Spinal cord (tissue), 10 donors: ENCODE data around the gene PRMT5. TPM values are rescaled to one million over a fixed set of nuclear protein-coding genes. Genes with fewer than 3 reads are reported as not detected.

Experiments
- DNase-seq, 6 donors: peaks; one replicate each; pipeline versions ENCODE4 v3.0.0 to v3.0.0-alpha.2; 2013 to 2015; ENCODE audit warnings: low spot score in 6 of 6, low read depth in 4 of 6
- H3K27ac ChIP-seq: one replicate; pipeline ENCODE4 v1.5.1; 2013; ENCODE audit warnings: low read depth, low read length, control low read depth
- H3K27me3 ChIP-seq: one replicate; pipeline ENCODE4 v1.6.1; 2013; ENCODE audit warnings: low read length; ENCODE audit not compliant: control insufficient read depth, insufficient read depth
- H3K36me3 ChIP-seq: one replicate; pipeline ENCODE4 v1.6.1; 2013; ENCODE audit warnings: low read length; ENCODE audit not compliant: control insufficient read depth, insufficient read depth
- H3K4me1 ChIP-seq: one replicate; pipeline ENCODE4 v1.6.1; 2013; ENCODE audit warnings: low read length; ENCODE audit not compliant: control insufficient read depth, insufficient read depth
- H3K4me3 ChIP-seq: one replicate; pipeline ENCODE4 v1.5.1; 2013; ENCODE audit warnings: low read depth, low read length, control low read depth
- H3K9me3 ChIP-seq: one replicate; pipeline ENCODE4 v1.6.1; 2013; ENCODE audit warnings: low read length; ENCODE audit not compliant: control insufficient read depth, insufficient read depth
- WGBS: methylation state at CpG from one replicate; pipeline ENCODE4 v1.1.5; 2013; ENCODE audit warnings: missing lambda C conversion rate; ENCODE audit not compliant: insufficient coverage; 5-methylcytosine and 5-hydroxymethylcytosine counted together
- polyA plus RNA-seq, 2 donors: library from polyadenylated mRNA; unstranded; fragments of 120-200 nt; gene quantifications; one replicate each; pipeline ENCODE4 v1.2.1, GENCODE V29; 2013; ENCODE audit not compliant: insufficient read length in 2 of 2
- total RNA-seq, 2 donors: library from RNA; depleted of rRNA in 1 of 2; stranded (reverse); fragments of 120-200 nt in 1 of 2; fragments of >200 nt in 1 of 2; gene quantifications; one replicate each; pipeline versions ENCODE4 v1.2.3 to v1.2.4, GENCODE V29; 2013 to 2014
- donor health status: healthy.

The PRMT5 gene
- total and polyA plus RNA-seq, 4 donors, result 51.3 to 88.8 (median 71.9) TPM

GRCh38 chr14:22888662-22889061, 40.5 kb downstream of the PRMT5 start:
- Histone ChIP-seq H3K27me3 (no peaks in the 10 kb centered on the region), H3K36me3 (peaks cover 9% of the 10 kb centered on the region), H3K27ac (no peak overlapping the region), H3K4me3 (no peak overlapping the region), H3K4me1 (peaks cover 36% of the 10 kb centered on the region), H3K9me3 (no peaks in the 10 kb centered on the region)
- WGBS, result 100% methylated on average over 1 of the region's 4 CpGs
- DNase-seq, result no peak

DNA sequence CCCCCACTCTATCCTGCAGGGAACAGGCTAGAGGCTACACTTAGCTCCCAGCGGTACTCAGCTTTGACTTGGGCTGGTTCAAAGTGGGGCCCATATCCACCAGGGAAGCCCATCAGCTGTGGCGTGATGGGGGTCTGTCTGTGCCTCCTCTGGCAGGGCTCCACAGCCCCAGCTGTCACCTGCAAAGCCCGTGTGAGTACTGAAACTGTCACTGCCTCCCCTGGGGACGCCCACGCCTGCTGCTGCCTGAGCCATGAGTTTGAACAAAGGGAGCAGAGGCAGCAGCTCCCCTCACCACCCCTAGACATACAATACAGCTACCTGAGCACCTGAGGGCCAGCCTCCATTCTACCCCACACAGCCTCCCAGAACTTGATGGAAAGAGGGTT, 41.2 kb downstream of the PRMT5 start:
- H3K9me3 ChIP-seq, result no peaks in the 10 kb centered on the region
- no peaks in the 10 kb centered on the region for H3K27me3 ChIP-seq
- WGBS, result 70% methylated on average over 5 of the region's 5 CpGs
- H3K27ac ChIP-seq, result no peak overlapping the region
- H3K4me3 ChIP-seq, result no peak overlapping the region
- H3K36me3 ChIP-seq, result peaks cover 9% of the 10 kb centered on the region
- H3K4me1 ChIP-seq, result peaks cover 43% of the 10 kb centered on the region
- peak in 1 of 6 donors; percentile 30 for DNase-seq

DNA sequence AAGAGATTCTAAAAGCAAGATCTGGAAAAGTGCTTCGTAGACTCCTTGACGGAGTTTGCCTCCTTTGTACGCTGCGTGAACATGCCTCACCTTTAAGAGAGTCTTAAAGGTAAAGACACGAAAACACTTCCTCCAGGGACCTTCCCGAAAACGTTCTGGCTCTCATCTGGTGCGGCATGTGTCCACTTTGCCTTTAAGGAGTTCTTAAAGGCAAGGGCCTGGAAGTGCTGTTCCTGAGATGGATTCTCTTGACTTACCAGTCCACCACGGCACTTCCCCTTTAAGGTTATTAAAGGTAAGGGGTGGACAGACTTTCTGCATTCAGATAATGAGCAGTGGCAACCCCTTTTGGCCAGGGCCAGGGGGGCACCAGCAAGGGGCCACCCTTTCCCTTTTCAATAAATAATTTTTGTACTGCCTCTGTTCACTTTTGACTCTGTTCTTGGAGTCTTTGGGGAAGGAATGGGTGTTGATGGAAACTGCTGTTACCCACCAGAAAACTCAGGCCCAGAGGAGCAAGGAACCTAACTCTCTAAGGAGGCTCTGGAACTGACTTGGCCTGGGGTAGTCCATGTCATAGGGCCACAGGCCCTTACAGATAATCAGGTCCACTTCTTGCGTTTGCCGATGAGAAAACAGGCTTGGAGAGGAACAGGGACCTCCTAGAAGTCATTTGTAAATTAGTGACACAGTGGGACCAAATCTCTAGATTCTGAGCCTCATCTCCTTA, 41.8 kb downstream of the PRMT5 start:
- Histone ChIP-seq H3K27ac (peak overlapping the region; percentile 70), H3K9me3 (no peaks in the 10 kb centered on the region), H3K27me3 (no peaks in the 10 kb centered on the region), H3K4me3 (peak overlapping the region; percentile 48), H3K36me3 (peaks cover 5% of the 10 kb centered on the region), H3K4me1 (peaks cover 47% of the 10 kb centered on the region)
- DNase-seq, result peak in 3 of 6 donors; percentile 82 to 97 (median 91)
- 0% methylated on average over 5 of the region's 11 CpGs for WGBS

DNA sequence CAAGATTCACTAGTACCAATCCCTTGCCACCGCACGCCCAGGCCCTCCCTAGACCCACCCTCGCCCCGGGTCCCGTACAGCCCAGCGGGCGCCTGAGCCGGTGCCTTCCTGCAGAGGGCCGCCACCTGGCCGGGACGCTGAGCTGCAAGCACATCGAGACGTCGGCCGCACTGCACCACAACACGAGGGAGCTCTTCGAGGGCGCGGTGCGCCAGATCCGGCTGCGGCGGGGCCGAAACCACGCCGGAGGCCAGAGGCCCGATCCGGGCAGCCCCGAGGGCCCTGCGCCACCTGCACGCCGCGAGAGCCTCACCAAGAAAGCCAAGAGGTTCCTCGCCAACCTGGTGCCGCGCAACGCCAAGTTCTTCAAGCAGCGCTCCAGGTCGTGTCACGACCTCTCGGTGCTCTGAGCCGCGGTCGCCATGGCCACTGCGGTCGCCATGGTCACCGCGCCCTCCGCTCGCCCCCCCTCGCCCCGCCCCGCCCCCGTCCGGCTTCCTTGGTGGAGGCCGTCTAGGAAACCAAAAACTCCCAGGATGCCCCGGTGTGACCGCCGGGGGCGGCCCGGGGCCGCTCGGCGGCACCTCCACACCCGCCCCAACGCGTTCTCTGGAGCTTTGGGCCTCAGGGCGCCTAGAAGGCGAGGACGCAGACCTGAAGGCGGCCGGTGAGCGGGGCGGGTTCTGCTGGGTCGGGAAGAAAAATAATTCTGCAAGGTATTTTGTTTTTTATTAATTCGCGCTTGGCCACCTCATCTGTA, 42.5 kb downstream of the PRMT5 start:
- Histone ChIP-seq H3K27ac (peak overlapping the region; percentile 70), H3K27me3 (no peaks in the 10 kb centered on the region), H3K4me1 (peaks cover 53% of the 10 kb centered on the region), H3K4me3 (peak overlapping the region; percentile 48), H3K36me3 (peaks cover 3% of the 10 kb centered on the region), H3K9me3 (no peaks in the 10 kb centered on the region)
- peak in 3 of 6 donors; percentile 42 to 81 (median 74) for DNase-seq
- WGBS, result 3% methylated on average over 77 of the region's 77 CpGs

DNA sequence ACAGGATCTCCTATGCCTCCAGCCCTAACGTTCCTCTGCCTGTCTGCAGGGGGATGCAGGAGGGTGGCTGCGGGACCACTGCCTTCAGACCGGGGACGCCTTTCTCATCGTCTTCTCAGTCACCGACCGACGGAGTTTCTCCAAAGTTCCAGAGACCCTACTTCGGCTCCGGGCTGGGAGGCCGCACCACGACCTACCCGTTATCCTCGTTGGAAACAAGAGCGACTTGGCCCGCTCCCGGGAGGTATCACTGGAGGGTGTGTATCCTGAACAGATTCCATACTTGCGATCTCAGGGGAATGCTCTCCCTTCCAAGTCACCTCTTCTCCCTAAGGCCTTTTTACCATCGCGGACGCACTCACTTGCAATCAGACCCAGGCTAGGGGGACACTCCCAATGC, 43.2 kb downstream of the PRMT5 start:
- Histone ChIP-seq H3K27me3 (no peaks in the 10 kb centered on the region), H3K4me3 (peak overlapping the region; percentile 48), H3K9me3 (no peaks in the 10 kb centered on the region), H3K27ac (no peak overlapping the region), H3K4me1 (peaks cover 53% of the 10 kb centered on the region), H3K36me3 (peaks cover 3% of the 10 kb centered on the region)
- DNase-seq, result no peak
- 80% methylated on average over 6 of the region's 21 CpGs for WGBS

GRCh38 chr14:22884738-22885523, 44.2 kb downstream of the PRMT5 start:
- no peak for DNase-seq
- Histone ChIP-seq H3K27me3 (no peaks in the 10 kb centered on the region), H3K4me3 (no peak overlapping the region), H3K9me3 (no peaks in the 10 kb centered on the region), H3K36me3 (peaks cover 3% of the 10 kb centered on the region), H3K4me1 (peaks cover 53% of the 10 kb centered on the region), H3K27ac (no peak overlapping the region)
- WGBS, result 83% methylated on average over 9 of the region's 11 CpGs

DNA sequence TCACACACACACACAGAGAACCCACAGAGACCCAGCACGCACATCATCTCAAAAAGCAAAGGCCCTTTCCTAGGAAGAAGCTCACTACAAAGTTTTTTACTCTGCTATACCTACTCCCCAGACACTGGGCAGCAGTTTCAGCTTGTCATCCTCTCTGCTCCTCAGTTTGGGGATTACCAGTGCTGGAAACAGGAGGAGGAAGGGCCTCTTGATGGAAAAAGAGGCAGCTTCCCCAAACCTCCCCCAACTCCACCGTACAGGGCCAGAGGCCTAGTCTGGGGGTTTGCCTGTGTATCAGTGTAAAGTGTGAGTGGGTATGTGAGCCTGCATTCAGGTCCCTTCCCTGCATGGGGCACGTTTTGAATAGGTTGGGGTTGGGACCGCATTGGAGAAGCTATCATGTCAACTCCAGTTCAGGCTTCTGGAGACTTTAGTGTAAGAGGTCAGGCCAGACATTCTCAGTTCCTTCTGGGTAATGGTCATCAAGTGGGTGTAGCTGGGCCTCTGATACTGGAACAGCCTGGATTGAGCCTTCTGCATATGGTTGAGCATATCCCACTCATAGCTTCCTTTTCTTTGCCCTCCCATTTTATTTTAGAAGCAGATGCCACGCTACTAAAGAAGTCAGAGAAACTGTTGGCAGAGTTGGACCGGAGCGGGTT, 45.0 kb downstream of the PRMT5 start:
- Histone ChIP-seq H3K27me3 (no peaks in the 10 kb centered on the region), H3K9me3 (no peaks in the 10 kb centered on the region), H3K4me1 (peaks cover 53% of the 10 kb centered on the region), H3K4me3 (no peak overlapping the region), H3K27ac (no peak overlapping the region), H3K36me3 (peaks cover 3% of the 10 kb centered on the region)
- 69% methylated on average over 6 of the region's 7 CpGs for WGBS
- DNase-seq, result no peak

- Histone ChIP-seq H3K4me1 (peaks cover 53% of the 10 kb centered on the region), H3K27ac (peak within 1 kb of the TSS; percentile 26)
- WGBS, result 13% methylated on average over 11 of the region's 15 CpGs
Measured at GRCh38 chr14:22883173-22883976, 45.8 kb downstream of the PRMT5 start, which contains the start of gene REM2. REM2 (plus strand) TSS chr14:22883222; CDS start chr14:22883288, 66 bp downstream.

More at GRCh38 chr14:22883173-22883976, 45.8 kb downstream of the PRMT5 start, which contains the start of gene REM2:
- Histone ChIP-seq H3K4me3 (peak within 1 kb of the TSS; percentile 30), H3K27me3 (no peaks in the 10 kb centered on the region), H3K36me3 (peaks cover 10% of the 10 kb centered on the region), H3K9me3 (no peaks in the 10 kb centered on the region)
- DNase-seq, result peak in 2 of 6 donors; percentile 53 to 85
